HepG2 (cell line): Measurements from ENCODE around the gene ALG14. TPM values are rescaled to one million over a fixed set of nuclear protein-coding genes. Genes with fewer than 3 reads are reported as not detected.
A peak's percentile ranks its signal among the peaks of the same experiment; 100 is the strongest.

ENCODE experiments used
- AGO1 ChIP-seq: fragments of 200-400 bp; formaldehyde crosslinking; IDR thresholded peaks from 2 replicates; pipeline ENCODE4 v1.6.1; 2017; ENCODE audit warnings: mild to moderate bottlenecking, low read depth, low read length, moderate library complexity; ENCODE audit not compliant: poor library complexity, severe bottlenecking
- BORCS8-MEF2B ChIP-seq: sonication (generic); formaldehyde crosslinking; IDR thresholded peaks from 2 replicates; pipeline ENCODE4 v1.8.0; 2022; ENCODE audit warnings: mild to moderate bottlenecking, missing genetic modification reagents
- CENPX ChIP-seq: sonication (generic); formaldehyde crosslinking; IDR thresholded peaks from 2 replicates; pipeline ENCODE4 v1.9.0; 2021; ENCODE audit warnings: mild to moderate bottlenecking, missing genetic modification reagents, moderate library complexity
- ETV5 ChIP-seq: IDR thresholded peaks from 2 replicates; pipeline ENCODE4 v1.6.1; 2018; ENCODE audit warnings: missing biosample characterization, missing genetic modification reagents, inconsistent platforms, borderline replicate concordance
- HBP1 ChIP-seq: IDR thresholded peaks from 2 replicates; pipeline ENCODE4 v1.6.1; 2016; ENCODE audit warnings: low read depth, control low read depth
- JARID2 ChIP-seq: sonication (generic); formaldehyde crosslinking; IDR thresholded peaks from 2 replicates; pipeline ENCODE4 v1.8.1; 2023; ENCODE audit warnings: missing genetic modification reagents, inconsistent platforms; ENCODE audit not compliant: insufficient replicate concordance
- MXD4 ChIP-seq: IDR thresholded peaks from 2 replicates; pipeline ENCODE4 v1.6.1; 2016; ENCODE audit warnings: mild to moderate bottlenecking, missing biosample characterization, missing genetic modification reagents
- NCOR1 ChIP-seq: fragments of 200-600 bp; sonication (generic); IDR thresholded peaks from 2 replicates; pipeline ENCODE4 v1.7.0; 2017; ENCODE audit warnings: antibody characterized with exemption, low read length, borderline replicate concordance
- RBM22 ChIP-seq: fragments of 200-400 bp; formaldehyde crosslinking; optimal IDR thresholded peaks from 2 replicates; pipeline ENCODE3; 2017; ENCODE audit warnings: mild to moderate bottlenecking, low read length, moderate library complexity
- SP1 ChIP-seq, 2 experiments: fragments of 450-650 bp in 1 of 2; sonication (generic) in 1 of 2; formaldehyde crosslinking in 1 of 2; IDR thresholded peaks; 2 replicates each; pipeline versions ENCODE4 v1.4.0 to v1.6.1; 2016 to 2020; ENCODE audit warnings: missing genetic modification reagents in 1 of 2
- ZBTB38 ChIP-seq: sonication (generic); formaldehyde crosslinking; IDR thresholded peaks from 2 replicates; pipeline ENCODE4 v1.5.1; 2020; ENCODE audit warnings: mild to moderate bottlenecking, missing genetic modification reagents
- ZBTB43 ChIP-seq: sonication (generic); formaldehyde crosslinking; conservative IDR thresholded peaks from 2 replicates; pipeline ENCODE4 v1.4.0; 2020; ENCODE audit warnings: missing genetic modification reagents
- ZNF253 ChIP-seq: sonication (generic); formaldehyde crosslinking; IDR thresholded peaks from 2 replicates; pipeline ENCODE4 v1.8.0; 2022; ENCODE audit warnings: mild to moderate bottlenecking, missing genetic modification reagents, borderline replicate concordance
- ZNF441 ChIP-seq: sonication (generic); formaldehyde crosslinking; IDR thresholded peaks from 2 replicates; pipeline ENCODE4 v1.7.0; 2021; ENCODE audit warnings: missing genetic modification reagents, borderline replicate concordance
- ZNF570 ChIP-seq: sonication (generic); formaldehyde crosslinking; IDR thresholded peaks from 2 replicates; pipeline ENCODE4 v1.4.0; 2020; ENCODE audit warnings: mild to moderate bottlenecking, missing genetic modification reagents, borderline replicate concordance
- ZNF598 ChIP-seq: sonication (generic); formaldehyde crosslinking; IDR thresholded peaks from 2 replicates; pipeline ENCODE4 v1.5.1; 2020; ENCODE audit warnings: mild to moderate bottlenecking, missing genetic modification reagents, borderline replicate concordance
- ZNF672 ChIP-seq: sonication (generic); formaldehyde crosslinking; IDR thresholded peaks from 2 replicates; pipeline ENCODE4 v1.8.1; 2022; ENCODE audit warnings: missing genetic modification reagents
- polyA plus RNA-seq, 8 experiments: library from polyadenylated mRNA; depleted of rRNA in 3 of 8; stranded (reverse) in 7 of 8; unstranded in 1 of 8; fragments of >200 nt; fragmentation: Illumina TruSeq in 4 of 8; extraction: Trizol in 4 of 8; gene quantifications; 2 replicates each; pipeline versions ENCODE4 v1.2.1 to v1.2.3, GENCODE V29; 2011 to 2016; ENCODE audit warnings: low read depth in 4 of 8, missing spikeins in 1 of 8, mixed read lengths in 1 of 8; ENCODE audit not compliant: insufficient read depth in 1 of 8
- total RNA-seq, 5 experiments: library from RNA; depleted of rRNA; stranded (reverse); fragments of >200 nt; fragmentation: Illumina TruSeq; extraction: Trizol; gene quantifications; 2 replicates each; pipeline ENCODE4 v1.2.3, GENCODE V29; 2016; ENCODE audit warnings: low read depth in 1 of 5
- TF ChIP-seq, protein P1 (sequence below): sonication (generic); formaldehyde crosslinking; IDR thresholded peaks from 2 replicates; pipeline ENCODE4 v1.5.0; 2020; ENCODE audit warnings: missing genetic modification reagents
- TF ChIP-seq, protein P2 (sequence below): sonication (generic); formaldehyde crosslinking; IDR thresholded peaks from 2 replicates; pipeline ENCODE4 v1.8.1; 2023; ENCODE audit warnings: mild to moderate bottlenecking, missing genetic modification reagents
- TF ChIP-seq, protein P3 (sequence below): IDR thresholded peaks from 2 replicates; pipeline ENCODE4 v1.6.1; 2016

The ALG14 gene
- total and polyA plus RNA-seq, 2 of the 13 experiments (the other 11 are each of a cell fraction or from before 2014, with no cell fraction given) = 4.5 to 12.7 TPM

- no peak for TF ChIP-seq ZNF570
- no peak; the same call in 1 of the 2 replicates for TF ChIP-seq ZNF441 (CRISPR knock-in tag)
- TF ChIP-seq, protein P1, sequence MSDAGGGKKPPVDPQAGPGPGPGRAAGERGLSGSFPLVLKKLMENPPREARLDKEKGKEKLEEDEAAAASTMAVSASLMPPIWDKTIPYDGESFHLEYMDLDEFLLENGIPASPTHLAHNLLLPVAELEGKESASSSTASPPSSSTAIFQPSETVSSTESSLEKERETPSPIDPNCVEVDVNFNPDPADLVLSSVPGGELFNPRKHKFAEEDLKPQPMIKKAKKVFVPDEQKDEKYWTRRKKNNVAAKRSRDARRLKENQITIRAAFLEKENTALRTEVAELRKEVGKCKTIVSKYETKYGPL (CRISPR knock-in tag) = no peak
- TF ChIP-seq CENPX = no peak
- TF ChIP-seq AGO1 = no peak
- TF ChIP-seq ZBTB38 (CRISPR knock-in tag) = peak; percentile 73
- peak; percentile 97 for TF ChIP-seq NCOR1
- no peak for TF ChIP-seq SP1 (IDR thresholded peaks at IDR 0.05)
- no peak for TF ChIP-seq SP1 (CRISPR knock-in tag; IDR thresholded peaks at IDR 0.05)
- TF ChIP-seq, protein P2, sequence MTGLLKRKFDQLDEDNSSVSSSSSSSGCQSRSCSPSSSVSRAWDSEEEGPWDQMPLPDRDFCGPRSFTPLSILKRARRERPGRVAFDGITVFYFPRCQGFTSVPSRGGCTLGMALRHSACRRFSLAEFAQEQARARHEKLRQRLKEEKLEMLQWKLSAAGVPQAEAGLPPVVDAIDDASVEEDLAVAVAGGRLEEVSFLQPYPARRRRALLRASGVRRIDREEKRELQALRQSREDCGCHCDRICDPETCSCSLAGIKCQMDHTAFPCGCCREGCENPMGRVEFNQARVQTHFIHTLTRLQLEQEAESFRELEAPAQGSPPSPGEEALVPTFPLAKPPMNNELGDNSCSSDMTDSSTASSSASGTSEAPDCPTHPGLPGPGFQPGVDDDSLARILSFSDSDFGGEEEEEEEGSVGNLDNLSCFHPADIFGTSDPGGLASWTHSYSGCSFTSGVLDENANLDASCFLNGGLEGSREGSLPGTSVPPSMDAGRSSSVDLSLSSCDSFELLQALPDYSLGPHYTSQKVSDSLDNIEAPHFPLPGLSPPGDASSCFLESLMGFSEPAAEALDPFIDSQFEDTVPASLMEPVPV (CRISPR knock-in tag) = peak; percentile 83
- no peak for TF ChIP-seq ZNF672
- peak; percentile 79 for TF ChIP-seq BORCS8-MEF2B
- no peak for TF ChIP-seq RBM22
- TF ChIP-seq HBP1 (CRISPR knock-in tag) = no peak; the same call in 1 of the 2 replicates
- TF ChIP-seq JARID2 (CRISPR knock-in tag) = no peak
- no peak for TF ChIP-seq ZNF253 (CRISPR knock-in tag)
- TF ChIP-seq, protein P3, sequence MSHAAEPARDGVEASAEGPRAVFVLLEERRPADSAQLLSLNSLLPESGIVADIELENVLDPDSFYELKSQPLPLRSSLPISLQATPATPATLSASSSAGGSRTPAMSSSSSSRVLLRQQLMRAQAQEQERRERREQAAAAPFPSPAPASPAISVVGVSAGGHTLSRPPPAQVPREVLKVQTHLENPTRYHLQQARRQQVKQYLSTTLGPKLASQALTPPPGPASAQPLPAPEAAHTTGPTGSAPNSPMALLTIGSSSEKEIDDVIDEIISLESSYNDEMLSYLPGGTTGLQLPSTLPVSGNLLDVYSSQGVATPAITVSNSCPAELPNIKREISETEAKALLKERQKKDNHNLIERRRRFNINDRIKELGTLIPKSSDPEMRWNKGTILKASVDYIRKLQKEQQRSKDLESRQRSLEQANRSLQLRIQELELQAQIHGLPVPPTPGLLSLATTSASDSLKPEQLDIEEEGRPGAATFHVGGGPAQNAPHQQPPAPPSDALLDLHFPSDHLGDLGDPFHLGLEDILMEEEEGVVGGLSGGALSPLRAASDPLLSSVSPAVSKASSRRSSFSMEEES (CRISPR knock-in tag) = peak; percentile 71
- TF ChIP-seq MXD4 = no peak; the same call in 1 of the 2 replicates
- TF ChIP-seq ZNF598 = no peak
- TF ChIP-seq ETV5 (CRISPR knock-in tag) = peak; percentile 65; the same call in 1 of the 2 replicates
- no peak; the same call in 1 of the 2 replicates for TF ChIP-seq ZBTB43 (CRISPR knock-in tag)
These were observed 49.5 kb upstream of the ALG14 start (continued) for GRCh38 chr1:95122151-95122697.
